IPS DF 6.9 (cell line): ENCODE results near the gene ASB2.

Source experiments
- DNase-seq: peaks from one replicate; pipeline ENCODE4 v3.0.0-alpha.2; 2013; ENCODE audit warnings: low read depth, low spot score
- H3K27ac ChIP-seq: one replicate; pipeline ENCODE4 v1.5.1; 2013; ENCODE audit warnings: low read length, control low read depth
- H3K27me3 ChIP-seq: 2 replicates; pipeline ENCODE4 v1.6.1; 2013; ENCODE audit warnings: mild to moderate bottlenecking, low read length; ENCODE audit not compliant: control insufficient read depth, insufficient read depth
- H3K36me3 ChIP-seq: 2 replicates; pipeline ENCODE4 v1.6.1; 2013; ENCODE audit warnings: low read length; ENCODE audit not compliant: control insufficient read depth, insufficient read depth
- H3K4me1 ChIP-seq: 2 replicates; pipeline ENCODE4 v1.6.1; 2013; ENCODE audit warnings: low read length; ENCODE audit not compliant: control insufficient read depth, insufficient read depth
- H3K4me3 ChIP-seq: 2 replicates; pipeline ENCODE4 v1.5.1; 2013; ENCODE audit warnings: mild to moderate bottlenecking, low read length
- H3K9me3 ChIP-seq: 2 replicates; pipeline ENCODE4 v1.6.1; 2013; ENCODE audit warnings: low read length, inconsistent platforms; ENCODE audit not compliant: control insufficient read depth, insufficient read depth
- WGBS: extraction: QIAGEN DNeasy Blood & Tissue Kit; methylation state at CpG from one replicate; pipeline ENCODE4 v1.1.7; 2013; ENCODE audit warnings: mixed read lengths, missing lambda C conversion rate; ENCODE audit not compliant: insufficient read length, insufficient coverage; 5-methylcytosine and 5-hydroxymethylcytosine counted together

Gene ASB2

DNA sequence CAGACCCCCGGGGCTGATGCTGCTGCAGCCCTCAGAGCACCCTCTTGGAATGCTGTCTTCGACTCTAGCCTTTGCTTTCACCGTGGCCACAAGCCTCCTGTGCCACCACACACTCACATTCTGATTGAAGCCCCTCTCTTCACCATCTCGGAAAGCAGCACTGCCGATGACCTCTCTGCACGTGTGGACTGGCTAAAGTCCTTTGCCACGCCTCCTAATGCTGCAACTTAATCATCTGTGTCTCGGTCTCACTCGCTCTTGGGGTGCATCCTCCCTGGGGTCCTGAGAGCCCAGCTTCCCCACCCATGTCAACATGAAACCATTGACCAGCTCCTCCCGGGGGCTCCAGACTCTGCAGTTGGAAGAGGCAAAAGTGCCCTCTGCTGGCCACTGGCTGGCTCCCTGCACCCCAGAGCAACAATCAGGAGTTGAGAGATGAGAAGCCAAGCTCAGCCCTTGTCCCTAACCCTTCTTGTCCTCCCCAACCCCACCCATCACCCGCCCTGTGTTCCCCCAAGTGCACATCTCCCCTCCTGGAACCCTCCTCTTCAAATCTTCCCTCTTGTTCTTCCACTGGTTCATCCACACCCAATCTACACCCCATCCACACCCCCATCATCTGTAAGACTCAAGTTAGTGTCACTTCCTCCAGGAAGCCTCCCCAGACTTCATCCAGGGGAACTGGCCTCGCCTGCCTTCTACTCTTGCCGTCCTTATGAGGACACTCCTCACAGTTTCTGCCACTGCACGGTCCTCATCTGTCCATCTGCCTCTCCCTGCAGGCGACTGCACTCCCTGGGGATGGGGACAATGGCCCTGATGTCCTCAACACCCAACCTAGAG is 72.8 kb downstream of the ASB2 start:
- Histone ChIP-seq H3K27me3 (no peaks in the 10 kb centered on the region), H3K36me3 (no peaks in the 10 kb centered on the region; the same call in 1 of the 2 replicates), H3K9me3 (no peaks in the 10 kb centered on the region), H3K4me3 (no peak overlapping the region), H3K27ac (no peak overlapping the region), H3K4me1 (peaks cover 2% of the 10 kb centered on the region; the same call in 1 of the 2 replicates)
- DNase-seq, result no peak
- no CpG with 5 or more reads among the region's 15 CpGs for WGBS

- no peak overlapping the region for H3K4me3 ChIP-seq
- peaks cover 2% of the 10 kb centered on the region; the same call in 1 of the 2 replicates for H3K4me1 ChIP-seq
- WGBS, result no CpG with 5 or more reads among the region's 13 CpGs
Measured at GRCh38 chr14:93902619-93903307, 73.6 kb downstream of the ASB2 start.

DNA sequence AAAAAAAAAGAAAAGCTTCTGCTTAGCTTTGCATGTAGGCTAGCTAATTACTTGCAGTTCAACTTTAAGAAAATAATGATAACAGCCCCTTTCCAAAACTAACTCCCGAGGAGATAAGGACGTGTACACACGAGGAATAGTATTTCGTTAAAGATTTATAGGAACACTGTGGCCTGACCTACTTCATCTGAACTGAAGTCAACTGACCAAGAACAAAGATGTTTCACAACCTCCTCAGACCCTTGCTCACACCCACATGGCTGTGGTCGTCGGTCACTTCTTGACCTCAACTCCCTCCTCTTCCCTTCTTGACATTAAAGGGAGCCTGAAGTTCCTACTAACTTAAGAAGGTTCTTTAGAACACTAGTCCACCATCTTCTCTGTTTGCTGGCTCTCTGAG is 74.6 kb downstream of the ASB2 start:
- WGBS, result no CpG with 5 or more reads among the region's 6 CpGs
- Histone ChIP-seq H3K27ac (no peak overlapping the region), H3K9me3 (no peaks in the 10 kb centered on the region), H3K27me3 (no peaks in the 10 kb centered on the region), H3K4me3 (no peak overlapping the region), H3K36me3 (no peaks in the 10 kb centered on the region; the same call in 1 of the 2 replicates), H3K4me1 (peaks cover 2% of the 10 kb centered on the region; the same call in 1 of the 2 replicates)
- no peak for DNase-seq

More at GRCh38 chr14:93902619-93903307, 73.6 kb downstream of the ASB2 start:
- no peak overlapping the region for H3K27ac ChIP-seq
- no peaks in the 10 kb centered on the region; the same call in 1 of the 2 replicates for H3K36me3 ChIP-seq
- no peaks in the 10 kb centered on the region for H3K27me3 ChIP-seq
- no peaks in the 10 kb centered on the region for H3K9me3 ChIP-seq
- DNase-seq, result no peak

- H3K27ac ChIP-seq, result no peak overlapping the region
- no peaks in the 10 kb centered on the region for H3K27me3 ChIP-seq
- WGBS, result no CpG with 5 or more reads among the region's 5 CpGs
- H3K9me3 ChIP-seq, result no peaks in the 10 kb centered on the region
- H3K4me3 ChIP-seq, result no peak overlapping the region
- DNase-seq, result no peak
- no peaks in the 10 kb centered on the region; the same call in 1 of the 2 replicates for H3K36me3 ChIP-seq
- no peaks in the 10 kb centered on the region for H3K4me1 ChIP-seq
Measured at GRCh38 chr14:93898731-93899130, 77.6 kb downstream of the ASB2 start.

DNA sequence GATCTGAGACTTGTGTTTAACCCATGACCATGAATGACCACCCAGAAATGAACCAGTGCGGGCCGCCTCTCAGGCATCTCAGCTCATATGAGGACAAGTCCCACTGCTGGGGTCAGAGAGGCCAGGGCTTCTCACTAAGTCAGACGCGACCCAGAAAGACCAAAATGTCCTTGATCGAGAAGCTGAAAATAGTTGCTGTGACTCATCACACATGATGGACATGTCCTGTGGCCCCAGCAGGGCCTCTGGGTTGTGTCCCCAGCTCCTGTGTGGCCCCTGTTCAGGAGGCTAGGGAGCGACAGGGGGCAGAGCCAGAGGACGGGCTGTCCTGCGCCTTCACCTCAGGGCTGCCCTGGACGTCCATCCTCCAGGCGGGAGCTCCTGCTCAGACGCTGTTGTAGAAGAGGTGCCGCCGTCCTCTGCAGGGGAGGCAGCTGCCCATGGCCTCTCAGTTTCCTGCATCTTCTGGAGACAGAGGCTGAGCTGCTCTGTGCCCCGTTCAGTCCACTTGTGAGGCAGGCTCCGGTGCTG is 78.2 kb downstream of the ASB2 start:
- Histone ChIP-seq H3K36me3 (no peaks in the 10 kb centered on the region; the same call in 1 of the 2 replicates), H3K9me3 (no peaks in the 10 kb centered on the region), H3K27ac (no peak overlapping the region), H3K27me3 (no peaks in the 10 kb centered on the region), H3K4me1 (no peaks in the 10 kb centered on the region), H3K4me3 (no peak overlapping the region)
- no CpG with 5 or more reads among the region's 15 CpGs for WGBS
- DNase-seq, result no peak

DNA sequence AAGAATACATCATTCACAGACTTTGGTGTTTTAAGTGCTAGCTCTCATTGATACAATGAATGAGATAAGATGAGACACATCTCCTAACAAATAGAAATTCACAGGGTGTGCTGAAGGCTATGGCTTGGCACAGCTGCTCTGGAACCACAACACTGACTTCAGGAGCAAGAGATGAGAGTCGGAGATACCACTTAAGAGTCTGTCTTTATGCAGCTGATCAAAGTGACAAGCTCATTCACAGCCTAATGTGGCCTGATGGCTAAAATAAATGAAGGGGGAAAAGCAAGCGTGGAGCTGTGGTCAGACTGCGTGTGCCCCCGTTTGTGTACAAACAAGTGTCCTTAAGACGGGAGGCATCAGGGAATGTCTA is 78.9 kb downstream of the ASB2 start:
- H3K4me3 ChIP-seq, result no peak overlapping the region
- H3K9me3 ChIP-seq, result no peaks in the 10 kb centered on the region
- WGBS, result no CpG with 5 or more reads among the region's 5 CpGs
- H3K4me1 ChIP-seq, result no peaks in the 10 kb centered on the region
- no peak for DNase-seq
- H3K27me3 ChIP-seq, result no peaks in the 10 kb centered on the region
- no peaks in the 10 kb centered on the region; the same call in 1 of the 2 replicates for H3K36me3 ChIP-seq
- H3K27ac ChIP-seq, result no peak overlapping the region

GRCh38 chr14:93895023-93895604 is 81.3 kb downstream of the ASB2 start:
- Histone ChIP-seq H3K4me3 (no peak overlapping the region), H3K27ac (no peak overlapping the region), H3K9me3 (no peaks in the 10 kb centered on the region), H3K36me3 (no peaks in the 10 kb centered on the region; the same call in 1 of the 2 replicates), H3K4me1 (no peaks in the 10 kb centered on the region), H3K27me3 (no peaks in the 10 kb centered on the region)
- DNase-seq, result no peak
- WGBS, result no CpG with 5 or more reads among the region's 9 CpGs

DNA sequence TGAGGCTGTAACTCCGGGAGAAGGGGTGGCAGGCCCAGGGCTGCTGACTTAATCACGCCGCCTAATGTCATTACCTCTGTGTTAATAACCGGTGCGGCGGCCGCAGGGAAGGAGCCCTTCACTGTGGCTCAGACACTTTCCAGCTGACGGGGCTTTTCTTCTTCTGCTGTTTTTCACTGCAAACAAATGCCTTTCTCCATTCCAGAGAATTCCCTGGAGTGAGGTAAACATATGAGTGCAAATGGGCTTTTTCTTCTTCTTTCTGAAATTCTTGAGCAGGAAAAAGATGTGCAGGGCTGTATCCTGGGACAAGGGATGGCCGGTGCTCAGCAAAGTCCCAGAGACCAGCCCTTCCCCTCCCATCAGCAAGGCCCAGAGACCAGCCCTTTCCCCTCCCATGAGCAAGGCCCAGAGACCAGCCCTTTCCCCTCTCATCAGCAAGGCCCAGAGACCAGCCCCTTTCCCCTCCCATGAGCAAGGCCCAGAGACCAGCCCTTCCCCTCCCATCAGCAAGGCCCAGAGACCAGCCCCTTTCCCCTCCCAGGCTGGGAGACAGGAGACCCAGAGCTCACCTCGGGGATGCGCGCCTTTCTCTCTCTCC is 82.6 kb downstream of the ASB2 start:
- DNase-seq, result peak; percentile 72
- Histone ChIP-seq H3K27ac (no peak overlapping the region), H3K9me3 (no peaks in the 10 kb centered on the region), H3K4me3 (no peak overlapping the region), H3K4me1 (no peaks in the 10 kb centered on the region), H3K36me3 (no peaks in the 10 kb centered on the region), H3K27me3 (no peaks in the 10 kb centered on the region)
- WGBS, result no CpG with 5 or more reads among the region's 12 CpGs

- no peak overlapping the region for H3K27ac ChIP-seq
- no peaks in the 10 kb centered on the region for H3K36me3 ChIP-seq
- H3K9me3 ChIP-seq, result no peaks in the 10 kb centered on the region
- H3K4me3 ChIP-seq, result no peak overlapping the region
- no peaks in the 10 kb centered on the region for H3K4me1 ChIP-seq
- no CpG with 5 or more reads among the region's 13 CpGs for WGBS
- DNase-seq, result peak; percentile 57
- H3K27me3 ChIP-seq, result no peaks in the 10 kb centered on the region
Measured at GRCh38 chr14:93892923-93893558, 83.3 kb downstream of the ASB2 start.

DNA sequence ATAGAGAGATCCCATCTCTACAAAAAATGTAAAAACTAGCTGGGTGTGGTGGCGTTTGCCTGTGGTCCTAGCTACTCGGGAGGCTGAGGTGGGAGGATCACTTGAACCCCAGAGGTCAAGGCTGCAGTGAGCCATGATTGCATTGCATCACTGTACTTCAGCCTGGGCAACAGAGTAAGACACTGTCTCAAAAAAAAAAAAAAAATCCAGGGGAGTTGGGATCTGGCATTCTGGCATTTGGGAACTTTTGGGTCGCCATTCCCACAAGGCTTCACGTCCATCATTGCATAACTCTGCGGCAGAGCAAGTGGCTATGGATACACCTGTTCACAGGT is 83.9 kb downstream of the ASB2 start:
- Histone ChIP-seq H3K4me1 (no peaks in the 10 kb centered on the region), H3K36me3 (no peaks in the 10 kb centered on the region), H3K9me3 (no peaks in the 10 kb centered on the region), H3K4me3 (no peak overlapping the region), H3K27me3 (no peaks in the 10 kb centered on the region), H3K27ac (no peak overlapping the region)
- DNase-seq, result no peak
- WGBS, result no CpG with 5 or more reads among the region's 5 CpGs
